Chondrocyte (in vitro differentiated cells): ENCODE results near the gene PLCB4. TPM values are rescaled to one million over a fixed set of nuclear protein-coding genes. Genes with fewer than 3 reads are reported as not detected.
A peak's percentile ranks its signal among the peaks of the same experiment; 100 is the strongest.

ENCODE experiments used
- DNase-seq: peaks from one replicate; pipeline ENCODE4 v3.0.0; 2021; ENCODE audit warnings: mixed read lengths, low spot score
- H3K27ac Mint-ChIP-seq: one replicate; pipeline ENCODE4 v1.8.0; 2021; ENCODE audit warnings: mild to moderate bottlenecking, moderate library complexity, mixed read lengths; ENCODE audit not compliant: unreplicated experiment
- H3K27me3 Mint-ChIP-seq: 2 replicates; pipeline ENCODE4 v1.8.0; 2021; ENCODE audit warnings: low read depth, mixed read lengths
- H3K36me3 Mint-ChIP-seq: 2 replicates; pipeline ENCODE4 v1.8.0; 2021; ENCODE audit warnings: low read depth, mixed read lengths
- H3K4me1 Mint-ChIP-seq: 2 replicates; pipeline ENCODE4 v1.8.0; 2021; ENCODE audit warnings: low read depth, mild to moderate bottlenecking, mixed read lengths
- H3K4me3 Mint-ChIP-seq: one replicate; pipeline ENCODE4 v1.8.0; 2021; ENCODE audit warnings: mild to moderate bottlenecking, moderate library complexity, mixed read lengths; ENCODE audit not compliant: unreplicated experiment
- H3K9me3 Mint-ChIP-seq: 2 replicates; pipeline ENCODE4 v1.8.0; 2021; ENCODE audit warnings: low read depth, mixed read lengths
- total RNA-seq: library from RNA; stranded (reverse); gene quantifications from 3 replicates; pipeline ENCODE4 v1.2.1, GENCODE V29; 2021
- TF ChIP-seq, protein P1 (sequence below): fragments of 200-600 bp; sonication (generic); IDR thresholded peaks from 2 replicates; pipeline ENCODE4 v1.5.0; 2021; ENCODE audit warnings: antibody characterized with exemption, mild to moderate bottlenecking, moderate library complexity

PLCB4 gene
- total RNA-seq, 1 donor from 2014 or later, result 13.3 TPM

DNA sequence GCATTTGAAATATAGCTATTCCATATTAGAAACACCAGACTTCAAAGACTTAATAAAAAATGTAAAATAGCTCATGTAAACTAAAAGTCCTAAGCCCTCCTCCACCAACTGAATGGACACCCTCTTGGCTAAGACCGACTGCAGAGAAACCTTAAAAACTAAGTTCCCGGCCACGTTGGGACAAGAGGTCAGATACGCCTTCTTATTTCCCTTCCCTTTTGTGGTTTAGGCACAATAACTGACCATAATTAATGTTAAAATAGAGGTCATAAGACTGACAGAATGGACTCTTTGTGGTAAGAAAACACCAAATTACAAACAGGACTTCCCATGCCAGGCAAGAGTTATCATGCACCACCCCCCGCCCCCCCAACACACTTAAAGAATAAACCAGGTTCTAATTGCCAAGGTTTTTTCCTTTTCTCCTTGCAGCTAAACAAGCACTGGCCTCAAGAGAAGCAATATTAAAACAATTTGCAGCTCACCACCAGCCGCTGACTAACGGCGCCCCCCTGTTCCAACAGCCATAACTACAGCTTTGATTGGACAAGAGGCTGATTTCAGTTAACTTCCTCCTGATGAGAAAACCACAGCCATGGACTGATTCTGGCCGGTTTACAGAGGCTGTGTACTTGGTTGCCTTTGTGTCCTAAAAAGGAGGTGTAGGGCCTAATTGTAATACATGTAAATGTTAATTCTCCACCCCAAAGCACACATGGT, 434.8 kb downstream of the PLCB4 start:
- no peak overlapping the region for H3K4me3 Mint-ChIP-seq
- no peak for DNase-seq
- no peaks in the 10 kb centered on the region for H3K9me3 Mint-ChIP-seq
- H3K4me1 Mint-ChIP-seq, result peaks cover 10% of the 10 kb centered on the region
- no peak overlapping the region for H3K27ac Mint-ChIP-seq
- peaks cover 16% of the 10 kb centered on the region for H3K27me3 Mint-ChIP-seq
- TF ChIP-seq, protein P1, sequence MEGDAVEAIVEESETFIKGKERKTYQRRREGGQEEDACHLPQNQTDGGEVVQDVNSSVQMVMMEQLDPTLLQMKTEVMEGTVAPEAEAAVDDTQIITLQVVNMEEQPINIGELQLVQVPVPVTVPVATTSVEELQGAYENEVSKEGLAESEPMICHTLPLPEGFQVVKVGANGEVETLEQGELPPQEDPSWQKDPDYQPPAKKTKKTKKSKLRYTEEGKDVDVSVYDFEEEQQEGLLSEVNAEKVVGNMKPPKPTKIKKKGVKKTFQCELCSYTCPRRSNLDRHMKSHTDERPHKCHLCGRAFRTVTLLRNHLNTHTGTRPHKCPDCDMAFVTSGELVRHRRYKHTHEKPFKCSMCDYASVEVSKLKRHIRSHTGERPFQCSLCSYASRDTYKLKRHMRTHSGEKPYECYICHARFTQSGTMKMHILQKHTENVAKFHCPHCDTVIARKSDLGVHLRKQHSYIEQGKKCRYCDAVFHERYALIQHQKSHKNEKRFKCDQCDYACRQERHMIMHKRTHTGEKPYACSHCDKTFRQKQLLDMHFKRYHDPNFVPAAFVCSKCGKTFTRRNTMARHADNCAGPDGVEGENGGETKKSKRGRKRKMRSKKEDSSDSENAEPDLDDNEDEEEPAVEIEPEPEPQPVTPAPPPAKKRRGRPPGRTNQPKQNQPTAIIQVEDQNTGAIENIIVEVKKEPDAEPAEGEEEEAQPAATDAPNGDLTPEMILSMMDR, result peak; percentile 53
- no peaks in the 10 kb centered on the region for H3K36me3 Mint-ChIP-seq

DNA sequence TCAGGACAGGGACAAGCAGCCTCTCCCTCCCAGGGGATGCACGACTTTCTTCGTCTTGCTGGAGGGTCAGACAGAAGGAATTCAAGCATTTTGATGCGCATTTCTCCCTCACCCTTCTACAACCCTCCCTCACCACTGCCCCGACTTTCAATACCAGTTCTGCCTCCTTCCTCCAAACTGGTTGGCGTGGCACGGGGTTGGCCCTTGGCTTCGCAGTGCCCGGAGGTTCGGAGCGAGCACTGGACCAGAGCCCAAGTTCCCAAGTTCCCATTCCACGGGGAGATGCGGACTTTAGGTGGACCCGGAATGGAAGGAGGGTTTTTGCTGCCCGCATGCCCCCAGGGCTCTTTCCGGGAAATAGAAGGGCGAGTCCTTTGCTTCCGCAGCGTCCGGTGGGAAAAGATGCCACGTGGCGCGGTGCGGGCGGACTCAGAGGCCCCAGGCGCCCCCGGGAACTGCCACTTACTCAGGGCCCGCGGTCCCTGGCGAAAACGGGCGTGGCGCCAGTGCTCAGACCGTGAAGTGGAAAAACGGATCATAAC, 437.5 kb downstream of the PLCB4 start:
- Mint-ChIP-seq H3K27ac (no peak overlapping the region), H3K27me3 (peaks cover 29% of the 10 kb centered on the region)
- TF ChIP-seq, protein P1, result no peak

GRCh38 chr20:9506964-9507369, 438.1 kb downstream of the PLCB4 start:
- H3K4me1 Mint-ChIP-seq, result peaks cover 10% of the 10 kb centered on the region
- H3K36me3 Mint-ChIP-seq, result no peaks in the 10 kb centered on the region
- H3K4me3 Mint-ChIP-seq, result no peak overlapping the region
- no peak overlapping the region for H3K27ac Mint-ChIP-seq
- DNase-seq, result no peak
- H3K27me3 Mint-ChIP-seq, result peaks cover 33% of the 10 kb centered on the region
- TF ChIP-seq, protein P1, result no peak
- no peaks in the 10 kb centered on the region for H3K9me3 Mint-ChIP-seq

More for the DNA sequence above, 437.5 kb downstream of the PLCB4 start:
- Mint-ChIP-seq H3K4me1 (peaks cover 10% of the 10 kb centered on the region), H3K4me3 (no peak overlapping the region), H3K9me3 (no peaks in the 10 kb centered on the region), H3K36me3 (no peaks in the 10 kb centered on the region)
- DNase-seq, result no peak

DNA sequence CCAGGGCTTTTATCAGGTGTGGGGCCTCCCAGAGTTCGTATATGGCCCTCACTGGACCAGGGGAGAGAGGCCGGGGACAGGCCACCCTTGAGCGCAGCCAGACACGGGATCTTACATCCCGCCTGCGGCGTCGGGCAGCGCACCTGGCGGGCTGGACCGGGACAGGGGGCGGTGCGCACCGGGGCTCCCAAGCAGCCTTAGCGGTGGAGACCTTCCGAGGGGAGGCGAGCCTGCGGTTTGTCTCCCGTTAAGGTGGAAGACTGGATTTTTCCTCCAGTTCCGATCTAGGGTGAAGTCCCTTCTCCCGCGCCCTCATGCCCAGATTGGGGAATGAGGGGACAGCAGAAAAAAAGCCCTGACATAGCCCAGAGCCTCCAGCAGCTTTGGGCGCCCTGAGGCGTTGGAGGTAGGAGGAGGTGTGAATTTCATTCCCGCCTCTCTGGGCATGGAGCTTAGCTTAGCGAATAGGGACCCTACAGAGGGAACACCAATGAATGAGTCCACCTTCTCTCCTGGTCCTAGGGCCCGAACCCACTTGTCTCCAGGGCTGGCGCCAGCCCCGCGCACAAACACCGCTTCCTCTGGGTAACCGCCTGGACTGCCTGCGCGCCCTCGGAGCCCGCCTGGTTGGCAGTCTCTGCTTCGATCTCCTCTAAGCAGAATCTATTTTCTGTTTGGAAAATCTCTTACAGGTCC, 438.8 kb downstream of the PLCB4 start:
- Mint-ChIP-seq H3K27me3 (peaks cover 38% of the 10 kb centered on the region), H3K4me1 (peaks cover 10% of the 10 kb centered on the region), H3K27ac (no peak overlapping the region), H3K9me3 (no peaks in the 10 kb centered on the region), H3K36me3 (no peaks in the 10 kb centered on the region), H3K4me3 (peak overlapping the region; percentile 41)
- peak; percentile 90 for DNase-seq
- TF ChIP-seq, protein P1, result no peak

- H3K9me3 Mint-ChIP-seq, result no peaks in the 10 kb centered on the region
- H3K27me3 Mint-ChIP-seq, result peaks cover 39% of the 10 kb centered on the region
Observed at GRCh38 chr20:9508240-9508661, 439.4 kb downstream of the PLCB4 start.

More at GRCh38 chr20:9508240-9508661, 439.4 kb downstream of the PLCB4 start:
- DNase-seq, result no peak
- TF ChIP-seq, protein P1, result no peak
- Mint-ChIP-seq H3K36me3 (no peaks in the 10 kb centered on the region), H3K4me3 (peak overlapping the region; percentile 41), H3K4me1 (peaks cover 10% of the 10 kb centered on the region), H3K27ac (no peak overlapping the region)
